T-helper 22 cell (primary cell): ENCODE data around the gene USP4.
"Not testable (repeated sequence)": the region's sequence is repeated elsewhere in the genome, so short reads cannot be mapped to it uniquely, and the experiment has no call there.

Source experiments
- DNase-seq: peaks from one replicate; pipeline ENCODE4 v3.0.0-alpha.2; 2020; ENCODE audit warnings: low read depth

The USP4 gene

GRCh38 chr3:49352281-49352680, 12.4 kb upstream of the USP4 start:
- DNase-seq: no peak

DNA sequence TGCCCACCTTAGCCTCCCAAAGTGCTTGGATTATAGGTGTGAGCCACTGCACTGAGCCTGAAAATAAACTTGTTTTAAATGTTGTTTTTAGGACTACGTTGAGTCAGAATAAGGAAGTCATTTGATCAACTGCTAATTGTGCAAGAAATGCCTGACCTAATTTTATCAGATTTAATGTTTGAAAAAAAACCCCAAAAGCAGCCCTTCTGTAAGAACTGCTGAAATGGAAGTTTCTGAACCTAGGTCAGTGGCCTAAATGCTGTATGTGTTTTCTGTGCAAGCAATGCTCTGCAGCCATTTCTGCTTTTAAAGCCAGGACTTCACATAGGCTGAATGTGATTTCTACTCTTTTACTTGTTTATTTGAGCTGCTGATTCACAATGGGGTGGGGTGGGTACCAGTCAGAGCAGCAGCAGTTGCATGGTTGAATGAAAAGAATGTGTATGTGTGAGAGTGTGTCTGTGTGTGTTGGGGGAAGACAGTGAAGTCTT, 11.7 kb upstream of the USP4 start:
- DNase-seq: no peak

DNA sequence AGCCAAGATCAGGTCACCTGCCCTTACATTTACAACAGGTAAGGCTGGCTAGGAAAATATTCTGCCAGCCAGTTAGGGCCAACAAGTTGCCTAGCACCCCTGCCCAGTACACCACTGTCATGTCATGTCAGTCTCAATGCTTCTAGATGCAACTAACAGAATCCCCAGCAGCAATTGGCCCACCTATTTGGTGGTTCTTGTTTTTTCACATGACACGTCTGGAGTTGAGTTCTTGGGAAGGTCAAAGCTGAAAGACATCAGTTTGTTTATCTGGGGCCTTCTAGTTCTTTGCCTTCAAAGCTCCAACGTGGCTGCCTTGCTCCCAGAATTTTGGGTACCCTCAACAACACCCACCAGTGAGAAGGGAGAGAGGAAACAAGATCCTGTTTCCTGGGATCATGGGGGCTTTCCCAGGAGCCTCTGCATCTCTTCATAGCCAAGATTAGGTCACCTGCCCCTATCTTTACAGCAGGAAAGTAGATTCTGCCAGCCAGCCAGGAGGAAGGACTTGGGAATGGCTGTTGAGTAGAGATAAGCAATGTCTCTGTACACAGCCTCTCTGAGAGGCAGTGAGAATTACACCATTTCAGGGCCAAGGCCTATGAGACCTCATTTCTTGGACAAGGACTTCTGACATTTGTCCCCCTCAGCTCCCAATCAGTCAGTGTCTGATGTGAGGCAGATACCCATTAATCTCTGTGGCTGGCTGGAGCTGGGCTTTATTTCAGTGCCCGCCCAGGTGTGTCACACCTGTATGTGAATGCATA, 9.7 kb upstream of the USP4 start:
- DNase-seq: no peak

DNA sequence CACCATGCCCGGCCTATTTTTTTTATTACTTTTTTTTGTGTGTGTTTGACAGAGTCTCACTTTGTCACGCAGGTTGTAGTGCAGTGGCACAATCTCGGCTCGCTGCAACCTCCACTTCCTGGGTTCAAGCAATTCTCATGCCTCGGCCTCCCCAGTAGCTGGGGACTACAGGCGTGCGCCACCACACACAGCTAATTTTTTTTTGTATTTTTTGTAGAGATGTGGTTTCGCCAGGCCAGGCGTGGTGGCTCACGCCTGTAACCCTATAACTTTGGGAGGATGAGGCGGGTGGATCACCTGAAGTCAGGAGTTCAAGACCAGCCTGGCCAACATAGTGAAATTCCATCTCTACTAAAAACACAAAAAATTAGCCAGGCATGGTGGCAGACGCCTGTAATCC, 8.5 kb upstream of the USP4 start:
- DNase-seq: not testable (repeated sequence)

DNA sequence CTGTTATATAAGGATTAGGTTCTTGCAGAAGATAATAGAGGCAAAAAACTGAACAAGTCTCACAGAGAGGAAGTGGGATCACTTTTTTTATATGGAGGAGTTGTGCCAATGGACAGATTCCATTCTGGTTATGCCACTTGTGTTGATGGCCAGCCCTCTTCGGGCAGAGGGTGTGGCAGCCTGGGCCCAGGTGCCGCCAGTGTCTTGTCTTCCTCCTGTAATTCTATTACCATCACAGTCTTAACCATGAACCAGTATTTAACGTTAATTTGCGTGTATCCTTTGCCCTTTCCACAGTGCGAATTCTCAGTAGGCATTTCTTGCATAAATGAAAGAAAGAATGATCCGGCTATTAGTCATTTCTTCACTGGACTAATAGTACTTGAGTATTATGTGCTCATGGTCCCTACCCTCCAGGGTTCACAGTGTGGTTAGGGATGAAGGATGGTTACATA, 7.0 kb upstream of the USP4 start:
- no peak for DNase-seq

DNA sequence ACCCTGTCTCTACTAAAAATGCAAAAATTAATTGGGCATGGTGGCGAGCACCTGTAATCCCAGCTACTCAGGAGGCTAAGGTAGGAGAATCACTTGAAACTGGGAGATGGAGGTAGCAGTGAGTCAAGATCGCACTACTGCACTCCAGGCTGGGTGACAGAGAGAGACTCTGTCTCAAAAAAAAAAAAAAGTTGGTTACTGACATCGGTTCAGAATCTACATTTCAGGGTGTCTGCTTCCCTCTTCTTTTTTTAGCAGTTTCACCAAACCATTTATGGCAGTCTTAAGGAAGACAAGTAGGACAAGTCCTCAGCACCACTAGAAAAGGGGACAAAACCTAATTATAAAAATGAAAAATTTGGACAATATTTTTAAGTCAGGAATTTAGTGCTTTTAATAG, 3.3 kb upstream of the USP4 start:
- no peak for DNase-seq

GRCh38 chr3:49341996-49342395, 2.1 kb upstream of the USP4 start:
- no peak for DNase-seq

DNA sequence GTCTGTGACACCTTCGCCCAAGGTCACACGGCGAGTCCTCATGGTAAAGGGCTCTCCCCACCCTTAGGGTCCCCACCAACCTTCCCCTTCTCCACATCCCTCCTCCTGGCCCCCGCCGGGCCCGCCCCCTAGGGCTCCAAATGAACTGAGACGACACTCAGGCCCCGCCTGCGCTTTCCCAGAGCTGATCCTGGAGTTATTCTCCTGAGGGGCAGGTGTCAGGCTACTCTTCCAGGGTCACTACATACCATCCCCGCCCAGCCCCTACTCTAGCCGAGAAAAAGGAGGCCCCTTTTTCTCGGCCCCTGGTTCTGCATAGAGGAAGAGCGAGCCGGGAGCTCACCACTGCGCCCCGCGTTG, 292 bp downstream of the USP4 start:
- DNase-seq: peak; percentile 4

DNA sequence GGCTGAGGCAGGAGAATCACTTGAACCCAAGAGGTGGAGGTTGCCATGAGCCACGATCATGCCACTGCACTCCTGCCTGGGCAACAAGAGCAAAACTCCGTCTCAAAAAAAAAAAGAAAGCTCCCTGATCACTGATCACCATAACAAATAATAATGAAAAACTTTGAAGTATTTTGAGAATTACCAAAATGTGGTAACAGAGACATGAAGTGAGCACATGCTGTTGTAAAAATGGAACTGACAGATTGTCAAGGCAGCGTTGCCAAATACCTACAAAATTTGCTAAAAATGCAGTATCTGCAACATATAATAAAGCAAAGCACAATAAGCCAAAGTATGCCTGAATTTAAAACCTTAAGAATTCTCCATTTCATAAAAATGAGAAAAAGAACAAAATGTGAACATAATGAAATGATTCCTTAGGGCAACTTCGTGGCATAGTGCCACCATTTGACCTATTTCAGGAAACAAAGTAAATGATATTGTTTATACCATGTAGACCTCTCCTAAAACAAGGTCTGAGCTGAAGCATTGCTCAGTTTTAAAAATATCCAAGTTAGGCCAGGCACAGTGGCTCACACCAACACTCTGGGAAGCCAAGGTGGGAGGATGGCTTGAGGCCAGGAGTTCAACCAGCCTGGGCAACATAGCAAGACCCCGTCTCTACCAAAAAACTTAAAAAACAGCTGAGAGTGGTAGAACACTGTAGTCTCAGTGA, 5.8 kb downstream of the USP4 start:
- no peak for DNase-seq

DNA sequence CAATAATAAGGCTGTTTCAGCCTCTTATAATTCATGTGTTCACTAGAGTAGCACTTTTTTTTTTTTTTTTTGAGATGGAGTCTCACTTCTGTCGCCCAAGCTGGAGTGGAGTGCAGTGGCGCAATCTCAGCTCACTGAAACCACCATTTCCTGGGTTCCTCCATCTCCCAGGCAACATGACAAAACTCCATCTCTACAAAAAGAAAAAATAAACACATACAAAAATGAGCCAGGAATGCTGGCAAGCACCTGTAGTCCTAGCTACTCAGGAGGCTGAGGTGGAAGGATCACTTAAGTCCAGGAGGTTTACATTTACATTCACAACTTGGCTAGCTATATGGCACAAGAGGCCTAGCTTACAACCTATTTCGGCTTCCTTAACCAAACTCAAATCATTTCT, 6.8 kb downstream of the USP4 start:
- DNase-seq: no peak

DNA sequence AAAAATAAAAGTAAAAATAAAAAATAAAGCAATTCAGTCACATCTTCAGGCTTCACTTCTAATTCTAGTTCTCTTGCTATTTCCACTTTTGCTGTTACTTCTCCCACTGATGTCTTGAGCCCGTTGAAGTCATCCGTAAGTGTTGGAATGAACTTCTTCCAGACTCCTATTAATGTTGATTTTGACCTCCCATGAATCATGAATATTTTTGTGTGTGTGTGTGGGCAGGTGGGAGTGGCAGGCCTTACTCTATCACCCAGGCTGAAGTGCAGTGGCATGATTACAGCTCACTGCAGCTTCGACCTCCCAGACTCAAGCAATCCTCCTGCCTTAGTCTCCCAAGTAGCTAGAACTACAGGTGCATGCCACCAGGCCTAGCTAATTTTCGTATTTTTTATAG, 10.7 kb downstream of the USP4 start:
- no peak for DNase-seq

DNA sequence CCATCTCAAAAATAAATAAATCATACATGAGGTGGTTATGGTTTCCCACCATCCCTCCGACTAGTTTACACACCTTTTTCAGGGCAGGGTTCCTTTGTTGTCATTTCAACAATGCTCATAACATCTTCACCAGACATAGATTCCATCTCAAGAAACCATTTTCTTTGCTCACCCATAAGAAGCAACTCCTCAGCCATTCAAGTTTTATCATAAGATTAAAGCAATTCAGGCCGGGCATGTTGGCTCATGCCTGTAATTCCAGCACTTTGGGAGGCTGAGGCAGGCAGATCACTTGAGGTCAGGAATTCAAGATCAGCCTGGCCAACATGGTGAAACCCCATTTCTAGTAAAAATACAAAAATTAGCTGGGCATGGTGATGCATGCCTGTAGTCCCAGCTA, 11.5 kb downstream of the USP4 start:
- DNase-seq: not testable (repeated sequence)

DNA sequence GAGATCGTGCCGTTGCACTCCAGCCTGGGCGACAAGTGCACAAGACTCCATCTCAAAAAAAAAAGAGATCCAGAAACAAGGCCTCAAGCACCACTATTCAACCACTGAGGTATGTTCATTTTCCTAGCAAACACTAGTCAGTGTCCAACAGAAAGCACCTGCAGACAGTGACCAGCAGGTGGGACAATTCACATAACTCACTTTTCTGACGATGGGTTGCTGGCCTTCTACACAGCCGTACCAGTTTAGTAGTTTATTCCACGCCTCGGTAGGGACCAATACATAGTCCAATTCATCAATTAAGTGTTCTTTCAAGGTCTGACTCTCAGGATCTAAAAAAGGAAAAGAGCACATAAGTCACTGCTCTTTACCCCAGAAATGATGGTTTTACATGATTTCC, 12.4 kb downstream of the USP4 start:
- no peak for DNase-seq

DNA sequence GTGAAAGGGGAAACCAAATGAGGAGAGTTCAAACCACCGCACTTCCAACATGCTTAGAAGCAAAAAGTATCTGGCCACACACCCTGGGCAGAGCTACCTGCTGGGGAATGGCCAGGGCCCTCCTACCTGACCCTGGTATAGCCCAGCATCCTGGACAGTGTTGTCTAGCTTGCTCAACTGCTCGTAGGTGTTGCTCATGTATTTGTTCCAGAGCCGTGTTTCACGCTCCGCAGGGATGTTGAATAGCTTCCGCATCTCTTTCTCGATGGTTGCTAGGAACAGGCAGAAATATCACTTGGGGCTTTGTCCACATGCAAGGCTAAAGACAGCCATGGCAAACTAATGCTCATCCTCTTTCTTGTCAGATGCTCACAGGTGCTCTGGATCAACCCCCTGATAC, 15.1 kb downstream of the USP4 start:
- DNase-seq: no peak

DNA sequence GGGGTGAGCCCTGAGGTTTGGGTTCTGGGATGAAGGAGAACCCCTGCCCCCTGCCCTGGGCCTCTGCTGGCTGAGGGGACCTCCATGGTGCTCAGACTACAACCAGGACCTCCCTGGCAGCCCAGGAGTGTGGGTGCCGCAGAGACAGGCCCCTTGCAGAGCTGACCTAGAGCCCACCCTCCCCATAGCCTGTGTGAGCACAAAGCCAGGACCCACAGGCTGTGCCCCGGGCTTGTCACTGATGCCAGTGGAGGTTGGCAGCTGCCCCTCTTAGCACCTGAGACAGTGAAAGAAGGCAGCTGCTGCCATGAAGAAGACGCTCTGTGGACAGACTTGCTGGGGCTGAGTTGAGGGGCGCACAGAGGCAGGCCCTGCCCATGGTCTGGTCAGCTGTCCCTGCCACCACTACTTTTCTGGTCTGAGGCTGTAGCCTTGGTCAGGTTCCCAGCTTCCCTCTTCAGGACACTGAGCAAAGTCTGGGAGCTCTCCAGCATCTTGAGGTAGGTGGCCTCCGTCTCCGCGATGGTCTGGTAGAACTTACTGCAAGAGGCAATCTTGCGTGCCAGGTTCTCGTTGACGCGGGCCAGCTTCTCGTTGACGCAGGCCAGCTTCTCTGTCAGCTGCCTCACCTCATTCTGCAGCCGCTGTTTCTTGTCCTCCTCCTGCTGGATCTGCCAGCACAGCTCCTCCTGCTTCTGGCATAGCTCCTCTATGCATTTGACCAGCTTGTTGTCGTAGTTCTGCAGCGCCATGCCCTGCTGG, 23.0 kb downstream of the USP4 start:
- no peak for DNase-seq

GRCh38 chr3:49313896-49314688, 25.8 kb downstream of the USP4 start:
- DNase-seq: no peak

GRCh38 chr3:49311283-49311682, 28.6 kb downstream of the USP4 start:
- no peak for DNase-seq

- DNase-seq: no peak
Observed at GRCh38 chr3:49310677-49311076, 29.2 kb downstream of the USP4 start.

GRCh38 chr3:49305608-49306007, 34.2 kb downstream of the USP4 start:
- DNase-seq: no peak

GRCh38 chr3:49302613-49303012, 37.2 kb downstream of the USP4 start:
- no peak for DNase-seq

DNA sequence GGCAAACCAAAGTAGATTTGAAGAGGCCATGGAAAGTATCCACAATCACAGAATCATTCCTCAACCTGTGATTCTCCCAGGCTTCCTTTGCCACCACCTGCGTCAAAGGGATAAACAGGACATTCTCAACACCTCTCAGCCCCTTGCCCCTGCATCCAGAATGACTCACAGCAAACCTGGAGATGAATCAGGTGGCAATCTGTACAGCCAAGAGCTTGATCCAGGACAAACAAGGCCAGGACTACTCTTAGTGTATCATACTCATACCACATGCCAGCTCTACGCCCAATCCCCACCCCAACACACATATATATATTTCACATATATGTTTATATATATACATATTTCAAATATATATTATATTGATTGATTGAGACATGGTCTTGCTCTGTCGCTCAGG, 39.3 kb downstream of the USP4 start:
- DNase-seq: no peak

GRCh38 chr3:49298511-49298910, 41.3 kb downstream of the USP4 start:
- DNase-seq: no peak
